Transverse colon (tissue), 4 donors: ENCODE data around the gene NPC1L1.

Experiments
- POLR2A ChIP-seq: fragments of 450-650 bp; IDR thresholded peaks from one replicate; pipeline ENCODE4 v1.6.1; 2016; ENCODE audit warnings: antibody characterized with exemption, mild to moderate bottlenecking, moderate library complexity
- POLR2AphosphoS5 ChIP-seq, 3 donors: sonication (generic); formaldehyde crosslinking; IDR thresholded peaks; one replicate each; pipeline ENCODE4 v1.6.1; 2016; ENCODE audit warnings: antibody characterized with exemption in 3 of 3
- TF ChIP-seq, protein P1 (sequence below), 5 experiments: fragments of 200-600 bp in 3 of 5; fragments of 450-650 bp in 2 of 5; sonication (generic) in 3 of 5; IDR thresholded peaks; 1 replicate in 2 of 5; 2 replicates in 3 of 5; pipeline ENCODE4 v1.5.1; 2016 to 2017; ENCODE audit warnings: antibody characterized with exemption in 5 of 5, inconsistent platforms in 3 of 5, mild to moderate bottlenecking in 2 of 5, moderate library complexity in 1 of 5

DNA sequence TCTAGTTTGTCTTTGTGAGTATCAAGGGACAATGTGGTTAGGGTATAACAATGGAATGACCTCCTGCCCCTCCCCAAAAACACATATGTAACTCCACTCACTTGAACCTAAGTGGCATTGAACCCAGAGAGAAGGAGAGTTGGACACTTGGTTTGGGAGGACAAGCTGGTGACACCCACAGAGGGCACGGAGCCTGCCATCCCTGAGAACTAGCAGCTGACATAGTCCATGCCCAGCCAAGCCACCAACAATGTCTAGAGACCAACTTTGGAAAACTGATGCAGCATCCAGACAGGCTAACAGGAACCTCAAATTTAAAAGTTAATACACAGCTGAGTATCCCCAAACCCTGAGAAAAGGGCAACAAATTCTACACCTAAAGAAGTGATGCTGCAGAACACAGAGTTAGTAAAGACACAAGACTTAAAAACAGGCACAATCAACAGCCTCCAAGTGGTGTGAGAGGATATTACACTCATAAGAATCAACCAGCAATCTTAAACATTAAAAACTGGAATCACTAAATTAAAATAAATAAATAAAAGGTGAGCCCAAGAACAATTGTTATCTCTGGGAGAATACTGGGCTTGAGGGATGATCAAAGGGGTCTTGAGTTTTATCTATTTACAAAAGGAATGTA, 77.8 kb downstream of the NPC1L1 start:
- TF ChIP-seq POLR2A: no peak
- TF ChIP-seq, protein P1, sequence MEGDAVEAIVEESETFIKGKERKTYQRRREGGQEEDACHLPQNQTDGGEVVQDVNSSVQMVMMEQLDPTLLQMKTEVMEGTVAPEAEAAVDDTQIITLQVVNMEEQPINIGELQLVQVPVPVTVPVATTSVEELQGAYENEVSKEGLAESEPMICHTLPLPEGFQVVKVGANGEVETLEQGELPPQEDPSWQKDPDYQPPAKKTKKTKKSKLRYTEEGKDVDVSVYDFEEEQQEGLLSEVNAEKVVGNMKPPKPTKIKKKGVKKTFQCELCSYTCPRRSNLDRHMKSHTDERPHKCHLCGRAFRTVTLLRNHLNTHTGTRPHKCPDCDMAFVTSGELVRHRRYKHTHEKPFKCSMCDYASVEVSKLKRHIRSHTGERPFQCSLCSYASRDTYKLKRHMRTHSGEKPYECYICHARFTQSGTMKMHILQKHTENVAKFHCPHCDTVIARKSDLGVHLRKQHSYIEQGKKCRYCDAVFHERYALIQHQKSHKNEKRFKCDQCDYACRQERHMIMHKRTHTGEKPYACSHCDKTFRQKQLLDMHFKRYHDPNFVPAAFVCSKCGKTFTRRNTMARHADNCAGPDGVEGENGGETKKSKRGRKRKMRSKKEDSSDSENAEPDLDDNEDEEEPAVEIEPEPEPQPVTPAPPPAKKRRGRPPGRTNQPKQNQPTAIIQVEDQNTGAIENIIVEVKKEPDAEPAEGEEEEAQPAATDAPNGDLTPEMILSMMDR (IDR thresholded peaks at IDR 0.05): peak in 2 of 5 experiments; percentile 10 to 24
- no peak for TF ChIP-seq POLR2AphosphoS5 (IDR thresholded peaks at IDR 0.05)
